ENCODE data around the gene PATL2. TPM values are rescaled to one million over a fixed set of nuclear protein-coding genes. Genes with fewer than 3 reads are reported as not detected.

The PATL2 gene
- total and polyA plus RNA-seq, 2 donors (not counting 1 experiment from before 2014, with no cell fraction given), result 58.9 to 89.4 TPM

- H3K4me1 Mint-ChIP-seq, result peaks cover 84% of the 10 kb centered on the region
- no peak overlapping the region for H3K4me2 ChIP-seq (replicated peaks; ENCODE audit: low read depth, low read length, poor library complexity, severe bottlenecking)
- H2AFZ ChIP-seq (ENCODE audit: insufficient read depth, low read depth, low read length, poor library complexity, severe bottlenecking), result no peak overlapping the region
- peak overlapping the region; percentile 44 for H3K4me3 Mint-ChIP-seq
- peaks cover 86 to 90% of the 10 kb centered on the region in 2 donors for H3K4me1 ChIP-seq (ENCODE audit: control insufficient read depth in 2 of 2, insufficient read depth in 2 of 2, low read length in 2 of 2)
- H3K27ac ChIP-seq (ENCODE audit: low read length in 2 of 2), result peak overlapping the region; percentile 60 to 82
- DNase-seq (peak; percentile 29), ATAC-seq (ENCODE audit: low read depth) (no peak)
- POLR2A ChIA-PET, result interaction anchor here (14.3 to 34.6 kb wide), 3 partner anchors 2 to 51 kb away, joined by 759 to 819 read pairs (median 759); partner anchors contain the start of genes B2M, PATL2, SPG11 and TRIM69
- CTCF ChIA-PET, result interaction anchor here (0.5 to 15.6 kb wide), 3 partner anchors 8 to 52 kb away, joined by 3 to 529 read pairs (median 353); partner anchors contain the start of genes PATL2, SPG11 and TRIM69
- 40% methylated on average over 1 of the region's 4 CpGs for WGBS (ENCODE audit: insufficient coverage)
- no peaks in the 10 kb centered on the region for H3K9me3 Mint-ChIP-seq (ENCODE audit: insufficient read depth)
- peaks cover 10 to 63% of the 10 kb centered on the region in 2 experiments for H3K36me3 ChIP-seq (replicated peaks in 1 of 2; ENCODE audit: control extremely low read depth in 1 of 2, control insufficient read depth in 1 of 2, extremely low read depth in 1 of 2, insufficient read depth in 2 of 2, low read length in 1 of 2)
- peaks cover 65% of the 10 kb centered on the region for H4K20me1 ChIP-seq (ENCODE audit: control insufficient read depth, insufficient read depth, low read length, poor library complexity, severe bottlenecking)
- H3K9me3 ChIP-seq (ENCODE audit: control extremely low read depth in 1 of 3, control insufficient read depth in 2 of 3, insufficient read depth in 1 of 3, low read length in 2 of 3), result no peaks in the 10 kb centered on the region
- H3K27ac Mint-ChIP-seq, result peak overlapping the region; percentile 67
- intact Hi-C loops (cut with micrococcal nuclease), result no loop called here
- TF ChIP-seq CTCF (IDR thresholded peaks at IDR 0.05) (no peak), EZH2 (IDR thresholded peaks at IDR 0.05; ENCODE audit: borderline replicate concordance, insufficient read depth, low read depth, low read length, poor library complexity, severe bottlenecking) (no peak)
- H3K4me3 ChIP-seq (ENCODE audit: control extremely low read depth in 1 of 5, extremely low read depth in 1 of 5, insufficient read depth in 1 of 5, low read depth in 2 of 5, low read length in 4 of 5), result no peak overlapping the region
- no peaks in the 10 kb centered on the region for H3K27me3 Mint-ChIP-seq
- H3K27me3 ChIP-seq (replicated peaks in 1 of 4; ENCODE audit: control extremely low read depth in 1 of 4, control insufficient read depth in 3 of 4, insufficient read depth in 4 of 4, low read length in 3 of 4), result no peaks in the 10 kb centered on the region
- H3K9ac ChIP-seq (ENCODE audit: low read length), result no peak overlapping the region
- H3K79me2 ChIP-seq (ENCODE audit: control insufficient read depth, insufficient read depth, low read length), result peaks cover 68% of the 10 kb centered on the region
Measured at GRCh38 chr15:44718180-44718926, 7.2 kb upstream of the PATL2 start.

All from B cell (primary cell).